ENCODE data around the gene EFNB2. TPM values are rescaled to one million over a fixed set of nuclear protein-coding genes. Genes with fewer than 3 reads are reported as not detected.

The EFNB2 gene
- total RNA-seq, 4 donors from 2014 or later: 11.9 to 50.4 (median 37.4) TPM

DNA sequence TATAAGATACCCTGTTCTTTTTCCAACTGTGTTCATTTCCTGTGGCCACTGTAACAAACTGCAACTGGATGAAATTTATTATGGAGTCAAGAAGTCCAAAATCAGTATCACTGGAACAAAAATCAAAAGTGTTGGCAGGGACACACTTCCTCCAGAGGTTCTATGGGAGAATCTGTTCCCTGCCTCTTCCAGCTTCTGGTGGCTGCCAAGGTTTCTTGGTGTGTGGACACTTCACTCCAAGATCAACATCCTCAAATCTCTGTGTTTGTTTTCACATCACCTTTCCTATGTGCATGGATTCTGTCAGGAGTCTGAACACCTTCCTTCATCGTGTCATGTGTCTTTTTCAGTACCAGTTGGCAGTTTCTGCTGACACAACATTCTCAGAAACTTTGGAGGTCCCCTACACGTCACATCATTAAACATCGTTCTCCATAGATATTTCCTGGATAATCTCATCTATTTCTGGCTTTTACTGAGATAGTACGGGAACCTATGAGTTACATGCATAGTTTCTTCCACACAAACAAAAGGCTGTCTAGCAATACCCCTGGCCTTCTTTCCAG is 15.2 kb upstream of the EFNB2 start:
- no peak for ATAC-seq (ENCODE audit: low FRiP score)

DNA sequence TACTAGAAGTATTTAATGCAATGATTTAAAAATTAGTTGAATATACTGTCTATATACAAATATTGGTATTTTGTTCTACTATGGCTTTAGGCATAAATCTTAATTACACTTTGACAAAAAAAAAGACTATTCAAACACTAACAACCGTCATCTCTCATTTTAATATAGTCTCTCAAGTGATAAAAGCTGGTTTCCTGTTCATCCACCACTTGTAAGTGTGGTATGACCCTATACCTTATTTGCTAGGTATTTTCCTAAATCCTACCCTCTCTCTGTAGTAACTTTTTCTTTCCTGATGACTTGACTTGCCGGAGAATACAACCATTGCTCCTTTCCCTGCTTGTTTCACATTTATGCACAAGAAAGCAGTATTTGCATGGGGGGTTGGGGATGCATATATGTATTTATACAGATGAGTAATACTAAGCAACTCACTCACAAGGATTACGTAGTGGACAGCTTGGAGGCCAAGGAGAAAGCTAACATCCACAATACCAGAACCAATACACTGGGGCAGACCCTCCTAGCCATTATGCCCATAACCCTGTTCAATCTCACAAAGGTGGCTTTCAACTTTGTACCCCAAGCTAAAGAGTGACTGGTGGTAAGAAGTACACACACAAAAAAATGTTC is 12.7 kb upstream of the EFNB2 start:
- TF ChIP-seq, protein P1, sequence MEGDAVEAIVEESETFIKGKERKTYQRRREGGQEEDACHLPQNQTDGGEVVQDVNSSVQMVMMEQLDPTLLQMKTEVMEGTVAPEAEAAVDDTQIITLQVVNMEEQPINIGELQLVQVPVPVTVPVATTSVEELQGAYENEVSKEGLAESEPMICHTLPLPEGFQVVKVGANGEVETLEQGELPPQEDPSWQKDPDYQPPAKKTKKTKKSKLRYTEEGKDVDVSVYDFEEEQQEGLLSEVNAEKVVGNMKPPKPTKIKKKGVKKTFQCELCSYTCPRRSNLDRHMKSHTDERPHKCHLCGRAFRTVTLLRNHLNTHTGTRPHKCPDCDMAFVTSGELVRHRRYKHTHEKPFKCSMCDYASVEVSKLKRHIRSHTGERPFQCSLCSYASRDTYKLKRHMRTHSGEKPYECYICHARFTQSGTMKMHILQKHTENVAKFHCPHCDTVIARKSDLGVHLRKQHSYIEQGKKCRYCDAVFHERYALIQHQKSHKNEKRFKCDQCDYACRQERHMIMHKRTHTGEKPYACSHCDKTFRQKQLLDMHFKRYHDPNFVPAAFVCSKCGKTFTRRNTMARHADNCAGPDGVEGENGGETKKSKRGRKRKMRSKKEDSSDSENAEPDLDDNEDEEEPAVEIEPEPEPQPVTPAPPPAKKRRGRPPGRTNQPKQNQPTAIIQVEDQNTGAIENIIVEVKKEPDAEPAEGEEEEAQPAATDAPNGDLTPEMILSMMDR (IDR thresholded peaks at IDR 0.05): no peak
- DNase-seq (ENCODE audit: low spot score) (no peak), ATAC-seq (ENCODE audit: low FRiP score) (no peak)

More for the DNA sequence above, 15.2 kb upstream of the EFNB2 start:
- no peak for DNase-seq (ENCODE audit: low spot score)
- TF ChIP-seq, protein P1 (IDR thresholded peaks at IDR 0.05): no peak

DNA sequence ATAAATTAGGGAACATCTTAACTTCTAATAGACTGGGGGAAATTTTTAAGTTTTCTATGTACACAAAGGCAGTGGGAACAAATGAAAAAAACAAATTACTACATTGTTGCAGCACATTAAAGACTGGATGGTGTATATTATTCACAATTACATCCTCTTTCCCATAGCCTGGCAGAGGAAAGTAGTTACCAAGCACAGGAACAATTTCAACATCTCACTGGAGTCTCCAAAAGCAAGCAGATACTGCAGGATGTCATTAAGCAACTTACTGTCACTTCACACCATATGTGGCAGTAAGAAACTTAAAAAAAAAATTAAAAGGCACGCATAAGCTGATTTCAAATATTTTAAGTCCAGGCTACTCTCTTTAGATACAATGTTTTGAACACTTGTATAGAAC is 6.4 kb upstream of the EFNB2 start:
- DNase-seq (ENCODE audit: low spot score) (no peak), ATAC-seq (ENCODE audit: low FRiP score) (no peak)
- TF ChIP-seq, protein P1 (IDR thresholded peaks at IDR 0.05): no peak

DNA sequence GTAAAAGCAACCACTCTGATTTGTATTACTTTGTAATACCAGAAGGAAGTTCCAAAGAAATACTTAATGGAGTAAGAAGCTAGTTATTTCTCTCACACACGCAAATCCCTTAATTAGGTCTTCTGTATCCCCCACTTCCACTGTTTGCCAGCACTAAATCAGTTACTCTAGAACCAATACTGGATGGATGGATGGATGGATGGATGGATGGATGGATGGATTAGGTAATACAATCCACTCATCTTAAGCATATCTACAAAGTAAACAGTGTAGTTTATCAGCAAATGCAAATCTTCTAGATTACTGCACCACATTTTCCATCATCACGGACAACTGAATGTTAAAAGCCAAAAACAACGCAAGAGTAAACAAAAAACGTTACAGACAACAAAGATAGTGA is 5.2 kb upstream of the EFNB2 start:
- DNase-seq (ENCODE audit: low spot score): no peak
- TF ChIP-seq, protein P1 (IDR thresholded peaks at IDR 0.05): no peak
- ATAC-seq (ENCODE audit: low FRiP score): no peak

DNA sequence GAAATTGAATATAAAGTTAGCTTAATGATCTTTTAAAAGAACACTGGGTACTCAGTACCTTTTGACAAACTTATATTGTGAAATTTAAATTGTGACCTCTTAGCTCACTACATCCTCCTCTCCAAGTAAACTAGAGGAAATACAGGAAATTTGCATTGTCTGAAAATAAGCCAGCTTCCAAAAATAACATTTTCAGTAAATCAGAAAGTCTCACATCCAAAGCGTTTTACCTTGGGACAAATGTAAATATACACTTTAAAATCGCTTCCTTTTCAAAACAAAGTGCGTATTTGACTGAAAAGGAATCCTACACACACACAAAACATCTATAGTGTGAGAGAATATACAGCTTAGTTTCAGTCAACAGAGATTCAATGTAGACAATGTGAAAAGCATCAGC is 2.1 kb upstream of the EFNB2 start:
- no peak for DNase-seq (ENCODE audit: low spot score)
- no peak for ATAC-seq (ENCODE audit: low FRiP score)
- TF ChIP-seq, protein P1 (IDR thresholded peaks at IDR 0.05): no peak

DNA sequence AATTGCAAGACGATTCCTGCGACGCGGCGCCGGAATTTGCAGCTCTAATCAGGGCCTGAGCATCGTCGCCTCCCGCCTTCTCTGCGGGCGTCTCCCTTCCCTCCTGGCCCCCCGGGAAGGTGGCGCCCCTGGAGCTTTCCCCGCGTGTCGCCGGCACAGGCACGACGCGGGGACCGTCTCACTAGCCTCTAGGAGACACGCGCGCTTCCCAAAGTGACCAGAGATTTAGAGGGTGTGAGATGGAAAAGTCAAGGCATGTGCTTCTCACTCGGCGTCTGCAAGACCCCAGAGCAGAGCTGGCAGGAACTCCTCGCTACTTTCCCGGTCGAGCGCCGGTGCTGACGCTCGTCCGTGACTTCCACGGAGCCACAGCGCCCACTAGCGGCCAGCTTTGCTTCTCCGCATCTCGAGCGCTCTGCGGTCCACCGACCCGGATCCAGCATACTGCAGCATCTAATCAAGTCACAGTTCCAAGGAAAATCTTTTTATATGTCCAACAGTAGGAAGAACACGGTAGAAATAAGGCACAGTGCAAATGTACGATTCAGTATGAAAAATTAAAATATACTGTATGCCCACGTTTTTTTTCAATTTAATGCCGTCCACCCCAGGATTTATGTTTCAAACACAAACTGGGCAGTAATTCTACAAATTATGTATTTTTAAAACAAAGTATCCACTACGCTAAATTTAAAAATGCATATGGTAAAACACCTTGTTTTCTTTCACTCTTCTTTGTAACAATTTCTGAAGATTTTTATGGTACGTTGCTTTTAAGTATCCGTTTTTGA is 977 bp upstream of the EFNB2 start:
- DNase-seq (ENCODE audit: low spot score): peak; percentile 96
- peak; percentile 26 for ATAC-seq (ENCODE audit: low FRiP score)
- TF ChIP-seq, protein P1 (IDR thresholded peaks at IDR 0.05): peak in 2 of 3 donors; percentile 74
